Karpas-422 (cell line): ENCODE results near the gene CRYZL1. TPM values are rescaled to one million over a fixed set of nuclear protein-coding genes. Genes with fewer than 3 reads are reported as not detected.
A peak's percentile ranks its signal among the peaks of the same experiment; 100 is the strongest.

ENCODE experiments used
- DNase-seq: peaks from one replicate; pipeline ENCODE4 v3.0.0-alpha.2; 2015
- H2AFZ ChIP-seq: fragments of 200-600 bp; sonication (generic); 2 replicates; pipeline ENCODE4 v1.6.1; 2014; ENCODE audit warnings: antibody characterized with exemption, low read length, mixed read lengths
- H3K27ac ChIP-seq: fragments of 200-600 bp; sonication (generic); 2 replicates; pipeline ENCODE4 v1.5.1; 2014; ENCODE audit warnings: mild to moderate bottlenecking, low read length, moderate library complexity
- H3K27me3 ChIP-seq: fragments of 200-600 bp; sonication (generic); 2 replicates; pipeline ENCODE4 v1.6.1; 2014; ENCODE audit warnings: low read length, mixed read lengths
- H3K36me3 ChIP-seq: fragments of 200-600 bp; sonication (generic); 2 replicates; pipeline ENCODE4 v1.6.1; 2014; ENCODE audit warnings: low read length, mixed read lengths; ENCODE audit not compliant: insufficient read depth
- H3K4me1 ChIP-seq: fragments of 200-600 bp; sonication (generic); 2 replicates; pipeline ENCODE4 v1.6.1; 2014; ENCODE audit warnings: mild to moderate bottlenecking, low read length, mixed read lengths
- H3K4me2 ChIP-seq: fragments of 200-600 bp; sonication (generic); 2 replicates; pipeline ENCODE4 v1.6.1; 2014; ENCODE audit warnings: low read length, low read depth, mild to moderate bottlenecking; ENCODE audit not compliant: poor library complexity, severe bottlenecking
- H3K4me3 ChIP-seq: fragments of 200-600 bp; sonication (generic); 2 replicates; pipeline ENCODE4 v1.5.1; 2014; ENCODE audit warnings: mild to moderate bottlenecking, antibody characterized with exemption, low read length, mixed read lengths
- H3K79me2 ChIP-seq: fragments of 200-600 bp; sonication (generic); 2 replicates; pipeline ENCODE4 v1.6.1; 2014; ENCODE audit warnings: mild to moderate bottlenecking, low read length, mixed read lengths
- H3K9ac ChIP-seq: fragments of 200-600 bp; sonication (generic); 2 replicates; pipeline ENCODE4 v1.6.0; 2014; ENCODE audit warnings: low read length
- H3K9me2 ChIP-seq: fragments of 200-600 bp; sonication (generic), shearing (Covaris generic); replicated peaks from 2 replicates; pipeline ENCODE4 v1.6.0; 2014; ENCODE audit warnings: mild to moderate bottlenecking, low read length, moderate library complexity; ENCODE audit not compliant: insufficient read depth
- H3K9me3 ChIP-seq: fragments of 300-700, 200-600 bp; sonication (generic); 2 replicates; pipeline ENCODE4 v1.6.1; 2014; ENCODE audit warnings: low read length, mixed read lengths
- H4K20me1 ChIP-seq: fragments of 200-600 bp; sonication (generic); 2 replicates; pipeline ENCODE4 v1.6.1; 2014; ENCODE audit warnings: mild to moderate bottlenecking, antibody characterized with exemption, low read length, low read depth; ENCODE audit not compliant: insufficient read depth
- total RNA-seq: library from RNA; depleted of rRNA; stranded (reverse); fragments of >200 nt; shearing (Covaris generic); gene quantifications from 2 replicates; pipeline ENCODE4 v1.2.3, GENCODE V29; 2014; ENCODE audit warnings: low replicate concordance

Gene CRYZL1
- total RNA-seq, 1 experiment from 2014 or later = 43.6 TPM

DNA sequence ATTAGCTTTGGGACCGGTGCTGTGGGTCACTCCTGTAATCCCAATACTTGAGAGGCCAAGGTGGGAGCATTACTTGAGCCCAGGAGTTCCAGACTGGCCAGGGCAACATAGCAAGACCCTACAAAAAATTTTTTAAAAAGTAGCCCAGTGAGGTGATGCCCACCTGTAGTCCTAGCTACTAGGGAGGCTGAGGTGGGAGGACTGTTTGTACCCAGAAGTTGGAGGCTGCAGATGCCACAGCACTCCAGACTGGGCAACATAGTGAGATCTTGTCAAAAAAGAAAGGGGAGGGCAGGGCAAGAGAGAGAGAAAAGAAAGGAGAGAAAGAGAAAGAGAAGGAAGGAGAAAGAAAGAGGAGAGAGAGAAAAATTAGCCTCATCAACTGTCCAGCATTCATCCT is 7.0 kb upstream of the CRYZL1 start:
- H3K79me2 ChIP-seq = no peaks in the 10 kb centered on the region
- H3K27me3 ChIP-seq = no peaks in the 10 kb centered on the region
- H3K9me3 ChIP-seq = no peaks in the 10 kb centered on the region

DNA sequence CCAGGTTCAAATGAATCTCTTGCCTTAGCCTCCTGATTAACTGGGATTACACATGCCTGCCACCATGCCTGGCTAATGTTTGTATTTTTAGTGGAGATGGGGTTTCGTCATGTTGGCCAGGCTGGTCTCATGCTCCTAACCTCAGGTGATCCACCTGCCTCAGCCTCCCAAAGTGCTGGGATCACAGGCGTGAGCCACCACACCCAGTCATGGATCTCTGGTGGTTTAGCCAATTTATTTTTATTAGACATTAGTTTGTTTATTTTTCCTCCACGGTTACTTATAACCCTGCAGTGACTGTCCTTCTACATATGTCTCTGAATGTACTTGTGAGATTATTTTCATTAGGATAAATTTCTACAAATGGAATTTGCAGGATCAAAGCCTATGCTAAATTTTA is 6.0 kb upstream of the CRYZL1 start:
- Histone ChIP-seq H3K4me2 (no peak overlapping the region), H3K9me2 (no peaks in the 10 kb centered on the region), H3K9me3 (no peaks in the 10 kb centered on the region), H3K36me3 (no peaks in the 10 kb centered on the region), H3K79me2 (no peaks in the 10 kb centered on the region), H2AFZ (no peak overlapping the region), H3K27me3 (no peaks in the 10 kb centered on the region), H3K4me3 (no peak overlapping the region), H3K9ac (no peak overlapping the region), H3K4me1 (peaks cover 9% of the 10 kb centered on the region; the same call in 1 of the 2 replicates), H4K20me1 (peaks cover 18% of the 10 kb centered on the region), H3K27ac (no peak overlapping the region)
- DNase-seq = no peak

More for the DNA sequence above, 7.0 kb upstream of the CRYZL1 start:
- no peak for DNase-seq
- Histone ChIP-seq H3K9ac (no peak overlapping the region), H3K4me2 (no peak overlapping the region), H2AFZ (no peak overlapping the region), H4K20me1 (peaks cover 17% of the 10 kb centered on the region), H3K9me2 (no peaks in the 10 kb centered on the region), H3K4me3 (no peak overlapping the region), H3K27ac (no peak overlapping the region), H3K4me1 (peaks cover 3% of the 10 kb centered on the region; the same call in 1 of the 2 replicates), H3K36me3 (no peaks in the 10 kb centered on the region)

DNA sequence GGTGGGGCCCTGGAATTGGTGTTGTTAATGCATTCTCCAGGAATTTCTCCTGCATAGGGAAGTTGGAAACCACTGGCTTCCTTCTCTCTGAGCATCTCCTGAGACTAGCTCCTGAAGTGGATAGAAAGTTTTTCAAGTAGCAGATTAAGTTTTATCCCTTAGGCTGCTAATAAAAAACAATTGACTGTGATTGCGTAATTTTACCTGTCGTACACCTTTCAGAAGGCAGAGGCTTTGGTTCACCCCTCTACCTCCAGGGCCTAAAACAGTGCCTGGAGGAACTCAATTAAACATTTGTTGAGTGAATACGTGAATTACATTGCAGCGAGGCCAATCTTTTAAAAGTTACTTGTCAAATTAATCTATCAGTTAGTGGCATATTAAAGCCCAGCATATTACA is 4.2 kb upstream of the CRYZL1 start:
- Histone ChIP-seq H3K4me2 (no peak overlapping the region), H3K4me1 (peaks cover 12% of the 10 kb centered on the region; the same call in 1 of the 2 replicates), H3K27ac (no peak overlapping the region), H3K9me2 (no peaks in the 10 kb centered on the region), H4K20me1 (peaks cover 18% of the 10 kb centered on the region), H3K79me2 (peaks cover 6% of the 10 kb centered on the region), H2AFZ (no peak overlapping the region), H3K9ac (no peak overlapping the region), H3K9me3 (no peaks in the 10 kb centered on the region), H3K27me3 (no peaks in the 10 kb centered on the region), H3K36me3 (no peaks in the 10 kb centered on the region), H3K4me3 (no peak overlapping the region)
- DNase-seq = no peak

DNA sequence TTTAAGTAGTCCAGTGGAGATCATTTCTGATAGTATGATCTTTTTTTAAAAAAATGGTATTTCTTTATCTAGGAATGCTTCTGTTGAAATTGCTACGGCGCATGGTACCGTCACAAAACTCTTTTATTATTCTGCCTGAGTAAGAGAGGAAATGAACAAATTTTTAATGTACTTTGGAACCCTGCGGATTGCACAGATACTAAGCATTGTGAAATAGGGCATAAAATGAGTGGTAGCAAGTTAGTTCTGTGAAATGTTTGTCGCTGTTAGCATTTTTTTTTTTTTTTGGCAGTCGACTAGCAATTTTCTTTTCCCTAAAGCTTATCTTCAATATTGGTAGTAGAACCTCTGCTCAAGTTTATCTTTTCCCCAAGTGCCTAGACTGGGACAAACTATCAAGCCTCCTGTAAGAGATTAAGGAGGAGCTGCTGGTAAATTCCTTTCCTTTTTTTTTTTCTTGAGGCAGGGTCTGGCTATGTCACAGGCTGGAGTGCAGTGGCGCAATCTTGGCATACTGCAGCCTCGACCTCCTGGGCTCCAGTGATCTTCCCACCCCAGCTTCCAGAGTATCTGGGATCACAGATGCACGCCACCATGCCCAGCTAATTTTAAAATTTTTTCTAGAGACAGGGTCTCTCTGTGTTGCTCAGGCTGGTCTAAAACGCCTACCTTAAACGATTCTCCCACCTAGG is 3.0 kb upstream of the CRYZL1 start:
- H4K20me1 ChIP-seq = peaks cover 18% of the 10 kb centered on the region
- DNase-seq = no peak
- H3K9me3 ChIP-seq = no peaks in the 10 kb centered on the region
- H3K4me1 ChIP-seq = peaks cover 19% of the 10 kb centered on the region
- no peaks in the 10 kb centered on the region for H3K9me2 ChIP-seq
- peaks cover 18% of the 10 kb centered on the region for H3K79me2 ChIP-seq
- no peak overlapping the region for H3K4me3 ChIP-seq
- H2AFZ ChIP-seq = no peak overlapping the region
- H3K36me3 ChIP-seq = no peaks in the 10 kb centered on the region
- H3K4me2 ChIP-seq = no peak overlapping the region
- H3K9ac ChIP-seq = no peak overlapping the region
- H3K27me3 ChIP-seq = no peaks in the 10 kb centered on the region
- no peak overlapping the region for H3K27ac ChIP-seq

DNA sequence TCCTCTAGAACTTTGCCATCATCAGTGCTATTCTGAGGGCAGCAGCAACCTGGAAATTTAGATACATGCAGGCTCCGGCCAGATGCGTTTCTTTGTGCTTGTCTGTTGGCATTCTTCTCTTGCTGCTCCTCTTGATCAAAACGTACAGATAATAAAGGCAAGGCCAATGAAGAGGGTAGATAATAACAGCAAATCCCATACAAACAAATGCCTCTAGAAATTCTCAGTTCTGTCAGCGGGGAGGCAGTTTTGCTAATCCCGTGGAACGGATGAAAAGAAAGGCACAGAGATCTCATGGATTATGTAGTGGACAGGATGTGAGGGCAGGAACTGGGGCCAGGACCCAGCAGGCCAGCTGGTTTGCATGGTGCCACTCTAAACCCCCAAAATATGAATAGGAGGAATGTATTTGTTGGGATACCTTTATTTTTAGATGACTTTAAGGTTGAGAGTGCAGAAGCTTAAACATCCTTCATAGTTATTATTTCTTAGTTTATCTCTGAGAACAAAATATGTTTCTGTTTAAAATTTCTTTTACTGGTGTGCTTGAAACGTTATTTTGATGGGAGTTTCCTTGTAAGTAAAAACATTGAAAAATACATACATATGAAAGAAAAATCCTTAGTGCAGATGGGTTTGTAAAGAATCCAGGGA is 2.2 kb upstream of the CRYZL1 start:
- Histone ChIP-seq H3K27ac (no peak overlapping the region), H3K79me2 (peaks cover 25% of the 10 kb centered on the region), H3K9me3 (no peaks in the 10 kb centered on the region), H3K27me3 (no peaks in the 10 kb centered on the region), H3K9me2 (no peaks in the 10 kb centered on the region), H4K20me1 (peaks cover 16% of the 10 kb centered on the region), H2AFZ (peak overlapping the region; percentile 65; the same call in 1 of the 2 replicates), H3K4me3 (peak overlapping the region; percentile 82), H3K4me1 (peaks cover 19% of the 10 kb centered on the region), H3K4me2 (peak overlapping the region; percentile 93), H3K9ac (peak overlapping the region; percentile 68), H3K36me3 (no peaks in the 10 kb centered on the region)
- DNase-seq = no peak

DNA sequence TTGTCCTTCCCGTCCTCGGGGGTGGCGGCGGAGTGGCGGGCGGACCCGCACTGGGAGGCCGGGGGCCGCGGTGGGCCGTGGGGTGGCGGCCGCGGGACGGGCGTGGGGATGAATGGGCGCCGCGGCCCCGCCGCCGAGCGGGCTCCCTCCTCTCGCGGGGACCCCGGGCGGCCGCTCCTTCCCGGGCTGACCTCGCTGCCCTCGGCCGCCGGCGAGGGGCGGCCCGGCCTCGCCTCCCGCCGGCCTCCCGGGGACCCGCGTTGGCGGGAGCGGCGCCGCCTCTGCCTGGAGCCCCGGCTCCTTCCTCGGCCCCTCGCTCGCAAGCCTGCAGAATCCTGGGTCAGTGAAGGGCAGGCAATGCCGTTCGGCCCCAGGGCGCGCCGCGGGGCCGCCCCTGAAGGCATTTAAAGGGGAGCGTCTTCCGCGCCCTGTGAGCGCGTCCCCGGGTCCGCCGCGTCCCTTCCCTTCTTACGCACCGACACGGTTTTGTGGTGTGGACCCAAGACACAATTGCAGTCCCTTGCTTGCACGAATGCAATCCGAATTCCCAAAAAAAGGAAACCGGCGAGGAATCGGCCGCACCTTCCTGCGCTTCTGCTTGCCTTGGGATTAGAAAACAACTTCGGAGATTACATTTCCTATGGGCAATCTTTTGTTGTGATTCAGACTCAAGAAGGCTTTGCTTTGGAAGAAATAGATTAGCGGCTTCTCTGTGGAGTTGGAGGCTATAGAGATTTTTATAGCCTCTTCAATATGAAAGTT is 1.5 kb upstream of the CRYZL1 start:
- peak; percentile 55 for DNase-seq
- peaks cover 32% of the 10 kb centered on the region for H3K79me2 ChIP-seq
- H3K9ac ChIP-seq = peak overlapping the region; percentile 68
- no peaks in the 10 kb centered on the region for H3K9me2 ChIP-seq
- H3K4me1 ChIP-seq = peaks cover 19% of the 10 kb centered on the region
- no peaks in the 10 kb centered on the region for H3K9me3 ChIP-seq
- no peak overlapping the region for H3K27ac ChIP-seq
- peak overlapping the region; percentile 93 for H3K4me2 ChIP-seq
- H3K4me3 ChIP-seq = peak overlapping the region; percentile 82
- H4K20me1 ChIP-seq = peaks cover 10% of the 10 kb centered on the region; the same call in 1 of the 2 replicates
- H3K36me3 ChIP-seq = no peaks in the 10 kb centered on the region
- no peaks in the 10 kb centered on the region for H3K27me3 ChIP-seq
- peak overlapping the region; percentile 90; the same call in 1 of the 2 replicates for H2AFZ ChIP-seq

DNA sequence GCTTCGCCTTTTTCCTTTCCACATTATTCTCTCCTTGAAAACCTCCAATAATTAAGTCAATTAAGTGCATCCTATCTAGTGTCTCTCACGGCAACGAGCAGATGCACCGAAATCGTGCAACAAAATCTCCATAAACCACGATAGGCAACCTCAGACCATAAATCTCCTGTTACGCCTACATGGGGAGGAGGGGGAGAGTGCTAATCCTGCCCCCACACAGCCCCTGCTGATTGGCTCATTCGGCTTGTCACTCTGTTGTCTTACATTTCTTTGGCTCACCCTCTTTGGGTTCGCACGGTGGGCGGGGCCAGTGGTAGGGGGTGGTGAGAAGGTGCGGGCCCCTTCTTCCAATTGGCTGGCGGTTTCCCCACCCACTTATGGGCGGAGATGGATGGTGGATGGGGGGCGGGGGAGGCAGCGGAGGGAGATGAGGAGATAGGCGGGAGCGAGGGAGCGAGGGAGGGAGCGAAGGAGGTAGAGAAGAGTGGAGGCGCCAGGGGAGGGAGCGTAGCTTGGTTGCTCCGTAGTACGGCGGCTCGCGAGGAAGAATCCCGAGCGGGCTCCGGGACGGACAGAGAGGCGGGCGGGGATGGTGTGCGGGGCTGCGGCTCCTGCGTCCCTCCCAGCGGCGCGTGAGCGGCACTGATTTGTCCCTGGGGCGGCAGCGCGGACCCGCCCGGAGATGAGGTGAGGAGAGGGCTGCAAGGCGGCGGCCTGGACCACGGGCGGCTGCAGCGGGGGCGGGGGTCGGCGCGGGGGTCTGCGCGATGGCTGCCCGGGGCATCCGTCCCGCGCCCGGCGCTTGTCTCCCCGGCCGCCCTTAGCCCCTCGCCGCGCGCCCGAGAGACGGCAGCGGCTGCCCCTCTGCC is 720 bp upstream of the CRYZL1 start, which contains the start of gene ITSN1:
TSS of gene ITSN1 (plus strand) at position 475 of the 869 bp plus-strand sequence. CDS start 76,328 bp downstream, outside the sequence.
- Histone ChIP-seq H3K27ac (peak within 1 kb of the TSS; percentile 78), H3K4me1 (peaks cover 19% of the 10 kb centered on the region), H3K9ac (peak within 1 kb of the TSS; percentile 78), H3K9me2 (no peaks in the 10 kb centered on the region), H3K79me2 (peaks cover 40% of the 10 kb centered on the region), H3K4me3 (peak within 1 kb of the TSS; percentile 82), H3K27me3 (no peaks in the 10 kb centered on the region), H3K9me3 (no peaks in the 10 kb centered on the region), H3K4me2 (peak within 1 kb of the TSS; percentile 93), H3K36me3 (no peaks in the 10 kb centered on the region), H4K20me1 (peaks cover 10% of the 10 kb centered on the region; the same call in 1 of the 2 replicates), H2AFZ (peak within 1 kb of the TSS; percentile 96)
- DNase-seq = peak; percentile 99
